RKO (cell line): ENCODE data around the gene ICA1L.
"Not testable (repeated sequence)": the region's sequence is repeated elsewhere in the genome, so short reads cannot be mapped to it uniquely, and the experiment has no call there.

ENCODE experiments used
- DNase-seq: peaks from one replicate; pipeline ENCODE4 v3.0.0-alpha.2; 2016; ENCODE audit warnings: low spot score

The ICA1L gene

GRCh38 chr2:202871300-202872141, at the start of gene ICA1L:
Gene ICA1L, minus strand, starts transcription at chr2:202871766. Its CDS starts 42,757 bp downstream, at chr2:202829009.
- DNase-seq: peak; percentile 73

GRCh38 chr2:202918860-202919259, 47.3 kb upstream of the ICA1L start:
- no peak for DNase-seq

GRCh38 chr2:202912342-202913201, 41.0 kb upstream of the ICA1L start:
- not testable (repeated sequence) for DNase-seq

GRCh38 chr2:202911512-202912341, 40.2 kb upstream of the ICA1L start, which contains the start of the genes CARF and WDR12:
Gene CARF, plus strand, starts transcription at chr2:202912275. Its CDS starts 29,628 bp downstream, at chr2:202941903.
Gene WDR12, minus strand, starts transcription at chr2:202911673. Its CDS starts 197 bp downstream, at chr2:202911476.
- peak; percentile 94 for DNase-seq

GRCh38 chr2:202911203-202911511, 39.6 kb upstream of the ICA1L start:
- no peak for DNase-seq

GRCh38 chr2:202910698-202911097, 39.1 kb upstream of the ICA1L start:
- DNase-seq: peak; percentile 16

GRCh38 chr2:202910250-202910649, 38.7 kb upstream of the ICA1L start:
- not testable (repeated sequence) for DNase-seq

- DNase-seq: no peak
These were observed 38.0 kb upstream of the ICA1L start for GRCh38 chr2:202909394-202910192.

GRCh38 chr2:202908186-202908585, 36.6 kb upstream of the ICA1L start:
- no peak for DNase-seq

- not testable (repeated sequence) for DNase-seq
These were observed 33.9 kb upstream of the ICA1L start for GRCh38 chr2:202905507-202905906.

GRCh38 chr2:202885190-202885589, 13.6 kb upstream of the ICA1L start:
- DNase-seq: no peak

- peak; percentile 15 for DNase-seq
These were observed 12.6 kb upstream of the ICA1L start for GRCh38 chr2:202883987-202884675.

GRCh38 chr2:202881570-202881969, 10.0 kb upstream of the ICA1L start:
- DNase-seq: no peak

GRCh38 chr2:202877699-202878098, 6.1 kb upstream of the ICA1L start:
- no peak for DNase-seq

- peak; percentile 83 for DNase-seq
These were observed 901 bp downstream of the ICA1L start for GRCh38 chr2:202870431-202871299.

GRCh38 chr2:202861987-202862386, 9.6 kb downstream of the ICA1L start:
- DNase-seq: no peak

GRCh38 chr2:202858601-202859000, 13.0 kb downstream of the ICA1L start:
- no peak for DNase-seq

GRCh38 chr2:202849343-202849742, 22.2 kb downstream of the ICA1L start:
- not testable (repeated sequence) for DNase-seq

- DNase-seq: no peak
These were observed 22.8 kb downstream of the ICA1L start for GRCh38 chr2:202848813-202849212.
